Mammary epithelial cell (primary cell): ENCODE measurements around the gene STXBP5.

ENCODE experiments used
- CTCF ChIP-seq, 2 donors: IDR thresholded peaks in 1 of 2; conservative IDR thresholded peaks in 1 of 2; 2 replicates each; pipeline ENCODE4 v1.5.1; 2011 to 2012; ENCODE audit warnings: inconsistent platforms in 2 of 2, low read length in 2 of 2, mild to moderate bottlenecking in 2 of 2, control low read depth in 1 of 2, low read depth in 1 of 2; ENCODE audit not compliant: insufficient read depth in 1 of 2; ENCODE audit errors: extremely low read depth in 1 of 2
- EZH2 ChIP-seq: IDR thresholded peaks from 2 replicates; pipeline ENCODE4 v1.6.1; 2012; ENCODE audit warnings: low read length, inconsistent platforms, borderline replicate concordance

- no peak for TF ChIP-seq CTCF (conservative IDR thresholded peaks at IDR 0.05 in 1 of 2, IDR thresholded peaks at IDR 0.05 in 1 of 2; ENCODE audit: extremely low read depth in 1 of 2, insufficient read depth in 1 of 2, low read depth in 1 of 2, low read length in 2 of 2)
- no peak for TF ChIP-seq EZH2
Measured at GRCh38 chr6:147416622-147417021, 212.4 kb downstream of the STXBP5 start.
